ENCODE data around the gene VOPP1. TPM values are rescaled to one million over a fixed set of nuclear protein-coding genes. Genes with fewer than 3 reads are reported as not detected.

Gene VOPP1
- total RNA-seq, 2 experiments from 2014 or later: 49.6 to 53.1 TPM

DNA sequence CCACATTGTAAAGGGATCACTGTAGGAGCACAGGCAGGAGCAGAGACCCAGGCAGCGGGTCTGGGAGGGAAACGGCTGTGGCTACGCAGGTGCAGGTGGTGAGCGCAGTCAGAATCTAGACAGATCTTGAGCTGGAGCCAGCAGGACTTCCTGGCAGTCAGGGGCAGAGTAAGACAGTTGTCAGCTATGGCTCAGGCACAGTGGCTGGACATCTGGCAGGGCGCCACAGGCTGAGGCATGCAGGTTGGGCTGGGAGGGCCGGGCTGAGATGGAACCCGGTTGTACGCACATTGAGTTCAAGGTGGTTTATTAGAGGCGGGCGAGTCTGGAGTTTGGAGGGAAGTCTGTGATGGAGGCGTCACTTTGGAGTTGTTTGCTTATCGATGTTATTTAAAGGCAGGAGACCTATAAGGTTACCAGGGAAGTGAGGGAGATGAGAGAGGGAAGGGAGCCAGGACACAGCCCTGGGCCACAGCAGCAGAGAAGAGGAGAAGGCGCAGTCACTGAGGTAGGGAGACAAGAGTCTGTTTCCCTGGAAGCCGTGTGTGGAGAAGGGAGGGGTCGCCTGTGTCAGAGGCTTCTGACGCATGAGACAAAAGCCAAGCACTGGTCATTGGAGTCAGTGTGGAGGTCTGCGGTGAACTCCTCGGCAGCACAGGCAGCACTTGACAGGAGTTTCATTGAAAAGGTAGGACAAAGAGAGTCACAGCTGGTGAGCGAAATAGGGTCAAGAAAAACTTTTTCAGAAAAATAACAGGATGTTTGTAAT lies 133.4 kb downstream of the VOPP1 start:
- CTCF ChIA-PET: no interaction called here
- no peak overlapping the region for H3K27ac ChIP-seq (ENCODE audit: low read depth in 1 of 2, low read length in 2 of 2)
- intact Hi-C loops (cut with DNase I, micrococcal nuclease): loop anchor here (5.0 to 10.0 kb wide), 4 partner anchors 58 to 286 kb away; no protein-coding TSS in a partner anchor
- H3K36me3 ChIP-seq (ENCODE audit: insufficient read depth, low read length): no peaks in the 10 kb centered on the region
- ATAC-seq (ENCODE audit: poor library complexity) (peak; percentile 41), DNase-seq (no peak)
- POLR2A ChIA-PET: interaction anchor here (0.5 to 2.0 kb wide), 3 partner anchors 11 to 160 kb away, joined by 3 to 8 read pairs (median 3); no protein-coding TSS in a partner anchor
- peaks cover 43% of the 10 kb centered on the region for H3K4me1 ChIP-seq (ENCODE audit: insufficient read depth, low read length)
- Mint-ChIP-seq H3K4me3 (no peak overlapping the region), H3K9me3 (no peaks in the 10 kb centered on the region), H3K36me3 (ENCODE audit: low read depth) (no peaks in the 10 kb centered on the region), H3K27me3 (no peaks in the 10 kb centered on the region), H3K4me1 (ENCODE audit: low read depth) (peaks cover 45% of the 10 kb centered on the region), H3K27ac (peak overlapping the region; percentile 28)
- no peaks in the 10 kb centered on the region for H3K27me3 ChIP-seq (ENCODE audit: control insufficient read depth in 1 of 2, insufficient read depth in 2 of 2, low read length in 2 of 2)
- no peaks in the 10 kb centered on the region for H3K9me3 ChIP-seq (ENCODE audit: control insufficient read depth in 1 of 2, insufficient read depth in 1 of 2, low read length in 2 of 2)
- H3K4me3 ChIP-seq (ENCODE audit: low read length): no peak overlapping the region
- TF ChIP-seq, protein P1, sequence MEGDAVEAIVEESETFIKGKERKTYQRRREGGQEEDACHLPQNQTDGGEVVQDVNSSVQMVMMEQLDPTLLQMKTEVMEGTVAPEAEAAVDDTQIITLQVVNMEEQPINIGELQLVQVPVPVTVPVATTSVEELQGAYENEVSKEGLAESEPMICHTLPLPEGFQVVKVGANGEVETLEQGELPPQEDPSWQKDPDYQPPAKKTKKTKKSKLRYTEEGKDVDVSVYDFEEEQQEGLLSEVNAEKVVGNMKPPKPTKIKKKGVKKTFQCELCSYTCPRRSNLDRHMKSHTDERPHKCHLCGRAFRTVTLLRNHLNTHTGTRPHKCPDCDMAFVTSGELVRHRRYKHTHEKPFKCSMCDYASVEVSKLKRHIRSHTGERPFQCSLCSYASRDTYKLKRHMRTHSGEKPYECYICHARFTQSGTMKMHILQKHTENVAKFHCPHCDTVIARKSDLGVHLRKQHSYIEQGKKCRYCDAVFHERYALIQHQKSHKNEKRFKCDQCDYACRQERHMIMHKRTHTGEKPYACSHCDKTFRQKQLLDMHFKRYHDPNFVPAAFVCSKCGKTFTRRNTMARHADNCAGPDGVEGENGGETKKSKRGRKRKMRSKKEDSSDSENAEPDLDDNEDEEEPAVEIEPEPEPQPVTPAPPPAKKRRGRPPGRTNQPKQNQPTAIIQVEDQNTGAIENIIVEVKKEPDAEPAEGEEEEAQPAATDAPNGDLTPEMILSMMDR (IDR thresholded peaks at IDR 0.05): no peak

- Mint-ChIP-seq H3K9me3 (no peaks in the 10 kb centered on the region), H3K27ac (peak overlapping the region; percentile 9), H3K36me3 (ENCODE audit: low read depth) (no peaks in the 10 kb centered on the region), H3K4me3 (no peak overlapping the region), H3K27me3 (no peaks in the 10 kb centered on the region), H3K4me1 (ENCODE audit: low read depth) (peaks cover 47% of the 10 kb centered on the region)
- no peak overlapping the region for H3K27ac ChIP-seq (ENCODE audit: low read depth in 1 of 2, low read length in 2 of 2)
- DNase-seq: no peak
- no peaks in the 10 kb centered on the region for H3K36me3 ChIP-seq (ENCODE audit: insufficient read depth, low read length)
- ChIA-PET CTCF (no interaction called here), POLR2A (interaction anchor here (0.6 to 2.0 kb wide), 2 partner anchors 135 to 136 kb away, joined by 3 to 8 read pairs; no protein-coding TSS in a partner anchor)
- no peak for ATAC-seq (ENCODE audit: poor library complexity)
- peaks cover 48% of the 10 kb centered on the region for H3K4me1 ChIP-seq (ENCODE audit: insufficient read depth, low read length)
- no peak overlapping the region for H3K4me3 ChIP-seq (ENCODE audit: low read length)
- no peaks in the 10 kb centered on the region for H3K27me3 ChIP-seq (ENCODE audit: control insufficient read depth in 1 of 2, insufficient read depth in 2 of 2, low read length in 2 of 2)
- H3K9me3 ChIP-seq (ENCODE audit: control insufficient read depth in 1 of 2, insufficient read depth in 1 of 2, low read length in 2 of 2): no peaks in the 10 kb centered on the region
- intact Hi-C loops (cut with DNase I, micrococcal nuclease): loop anchor here (5.0 to 10.0 kb wide), 4 partner anchors 59 to 287 kb away; no protein-coding TSS in a partner anchor
- TF ChIP-seq, protein P1 (IDR thresholded peaks at IDR 0.05): no peak
Measured at GRCh38 chr7:55438085-55438756, 134.1 kb downstream of the VOPP1 start.

- H3K27me3 Mint-ChIP-seq: no peaks in the 10 kb centered on the region
- POLR2A ChIA-PET: interaction anchor here (0.6 kb wide), 1 partner anchor 137 kb away, joined by 3 read pairs; no protein-coding TSS in a partner anchor
- no peaks in the 10 kb centered on the region for H3K36me3 Mint-ChIP-seq (ENCODE audit: low read depth)
- DNase-seq: no peak
- peaks cover 54% of the 10 kb centered on the region for H3K4me1 Mint-ChIP-seq (ENCODE audit: low read depth)
- no peaks in the 10 kb centered on the region for H3K9me3 Mint-ChIP-seq
- CTCF ChIA-PET: no interaction called here
- peak overlapping the region; percentile 10 for H3K27ac Mint-ChIP-seq
- intact Hi-C loops (cut with DNase I, micrococcal nuclease): loop anchor here (5.0 to 10.0 kb wide), 4 partner anchors 60 to 287 kb away; no protein-coding TSS in a partner anchor
- TF ChIP-seq, protein P1 (IDR thresholded peaks at IDR 0.05): no peak
- Histone ChIP-seq H3K4me1 (ENCODE audit: insufficient read depth, low read length) (peaks cover 54% of the 10 kb centered on the region), H3K27me3 (ENCODE audit: control insufficient read depth in 1 of 2, insufficient read depth in 2 of 2, low read length in 2 of 2) (no peaks in the 10 kb centered on the region), H3K36me3 (ENCODE audit: insufficient read depth, low read length) (no peaks in the 10 kb centered on the region), H3K27ac (ENCODE audit: low read depth in 1 of 2, low read length in 2 of 2) (no peak overlapping the region), H3K9me3 (ENCODE audit: control insufficient read depth in 1 of 2, insufficient read depth in 1 of 2, low read length in 2 of 2) (no peaks in the 10 kb centered on the region), H3K4me3 (ENCODE audit: low read length) (no peak overlapping the region)
- no peak for ATAC-seq (ENCODE audit: poor library complexity)
- H3K4me3 Mint-ChIP-seq: no peak overlapping the region
Measured at GRCh38 chr7:55437375-55437774, 134.9 kb downstream of the VOPP1 start.

All from CD4-positive, alpha-beta T cell (primary cell).